SK-N-SH treated with all-trans-retinoic acid at 6 μM for 48 hours (cell line): ENCODE data around the gene KIR2DL3.
"Not testable (repeated sequence)": the region's sequence is repeated elsewhere in the genome, so short reads cannot be mapped to it uniquely, and the experiment has no call there.

Experiments
- OSR1 ChIP-seq: fragments of 250-450 bp; sonication (Bioruptor Pico); IDR thresholded peaks from 2 replicates; pipeline ENCODE4 v1.8.0; 2022; ENCODE audit warnings: moderate library complexity, mild to moderate bottlenecking, inconsistent platforms
- PPARA ChIP-seq: fragments of 250-450 bp; sonication (Bioruptor Pico); IDR thresholded peaks from 2 replicates; pipeline ENCODE4 v1.5.0; 2020; ENCODE audit warnings: mild to moderate bottlenecking, borderline replicate concordance
- SNAI2 ChIP-seq: fragments of 250-450 bp; sonication (Bioruptor Pico); IDR thresholded peaks from 2 replicates; pipeline ENCODE4 v1.5.0; 2020; ENCODE audit warnings: mild to moderate bottlenecking, moderate library complexity
- TCF4 ChIP-seq: fragments of 250-450 bp; sonication (Bioruptor Pico); IDR thresholded peaks from 2 replicates; pipeline ENCODE4 v1.8.0; 2021; ENCODE audit warnings: mild to moderate bottlenecking, moderate library complexity, borderline replicate concordance
- TOX ChIP-seq: fragments of 250-450 bp; sonication (Bioruptor Pico); IDR thresholded peaks from 2 replicates; pipeline ENCODE4 v1.8.0; 2021; ENCODE audit warnings: mild to moderate bottlenecking, moderate library complexity, borderline replicate concordance
- ZFP3 ChIP-seq: fragments of 250-450 bp; sonication (Bioruptor Pico); IDR thresholded peaks from 2 replicates; pipeline ENCODE4 v1.5.0; 2020; ENCODE audit warnings: mild to moderate bottlenecking, moderate library complexity
- ZNF70 ChIP-seq: fragments of 450-650 bp; formaldehyde crosslinking; IDR thresholded peaks from 2 replicates; pipeline ENCODE4 v1.5.0; 2020; ENCODE audit warnings: mild to moderate bottlenecking, moderate library complexity
- TF ChIP-seq, protein P1 (sequence below): fragments of 250-450 bp; sonication (Bioruptor Pico); IDR thresholded peaks from 2 replicates; pipeline ENCODE4 v1.5.1; 2020; ENCODE audit warnings: low read depth, mild to moderate bottlenecking, moderate library complexity

- TF ChIP-seq TCF4 (CRISPR knock-in tag); SNAI2; OSR1 (CRISPR knock-in tag); TOX (CRISPR knock-in tag); PPARA (CRISPR knock-in tag); ZFP3 (CRISPR knock-in tag); ZNF70 (CRISPR knock-in tag): not testable (repeated sequence)
- TF ChIP-seq, protein P1, sequence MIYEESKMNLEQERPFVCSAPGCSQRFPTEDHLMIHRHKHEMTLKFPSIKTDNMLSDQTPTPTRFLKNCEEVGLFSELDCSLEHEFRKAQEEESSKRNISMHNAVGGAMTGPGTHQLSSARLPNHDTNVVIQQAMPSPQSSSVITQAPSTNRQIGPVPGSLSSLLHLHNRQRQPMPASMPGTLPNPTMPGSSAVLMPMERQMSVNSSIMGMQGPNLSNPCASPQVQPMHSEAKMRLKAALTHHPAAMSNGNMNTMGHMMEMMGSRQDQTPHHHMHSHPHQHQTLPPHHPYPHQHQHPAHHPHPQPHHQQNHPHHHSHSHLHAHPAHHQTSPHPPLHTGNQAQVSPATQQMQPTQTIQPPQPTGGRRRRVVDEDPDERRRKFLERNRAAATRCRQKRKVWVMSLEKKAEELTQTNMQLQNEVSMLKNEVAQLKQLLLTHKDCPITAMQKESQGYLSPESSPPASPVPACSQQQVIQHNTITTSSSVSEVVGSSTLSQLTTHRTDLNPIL (CRISPR knock-in tag) = not testable (repeated sequence)
Measured at GRCh38 chr19:54756204-54757110, 18.1 kb downstream of the KIR2DL3 start.
